Ovary (tissue), 3 donors: Measurements from ENCODE around the gene CDK15.

Experiments
- CTCF ChIP-seq, 3 donors: fragments of 450-650 bp in 2 of 3; fragments of 200-600 bp in 1 of 3; IDR thresholded peaks; one replicate each; pipeline versions ENCODE4 v1.5.1 to v1.8.0; 2016 to 2022; ENCODE audit warnings: antibody characterized with exemption in 3 of 3, mild to moderate bottlenecking in 1 of 3
- EP300 ChIP-seq: sonication (generic); formaldehyde crosslinking; IDR thresholded peaks from one replicate; pipeline ENCODE4 v1.6.1; 2017; ENCODE audit warnings: antibody characterized with exemption
- donor health status: DM: no; HTN: no; CAD: no.

DNA sequence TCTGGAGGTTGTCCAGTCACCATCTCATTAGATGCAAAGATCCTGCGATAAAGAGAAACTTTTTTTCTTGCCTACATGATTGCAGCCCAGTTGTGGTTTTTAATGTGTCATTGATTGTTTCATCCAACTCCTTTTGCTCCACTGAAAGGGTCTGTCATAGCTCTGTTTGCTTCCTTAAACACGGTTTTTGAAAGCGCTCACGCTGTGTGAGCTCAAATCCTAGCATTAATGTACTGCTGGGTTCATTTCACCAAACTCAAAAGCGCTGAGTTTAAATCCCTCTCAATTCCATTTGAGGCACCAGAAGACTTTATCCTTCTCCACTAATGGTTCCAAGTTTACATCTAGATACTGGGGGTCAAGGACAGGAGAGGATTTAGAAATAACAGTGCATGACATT is 53.6 kb downstream of the CDK15 start:
- TF ChIP-seq CTCF (IDR thresholded peaks at IDR 0.05): no peak
- no peak for TF ChIP-seq EP300
